Brain pericyte (primary cell): ENCODE measurements around the gene GPR161.
"Not testable (repeated sequence)": the region's sequence is repeated elsewhere in the genome, so short reads cannot be mapped to it uniquely, and the experiment has no call there.

ENCODE experiments used
- DNase-seq: peaks from one replicate; pipeline ENCODE4 v3.0.0-alpha.2; 2012; ENCODE audit warnings: low read depth, low spot score

GPR161 gene

GRCh38 chr1:168088511-168089325 lies 48.0 kb downstream of the GPR161 start:
- DNase-seq, result no peak

DNA sequence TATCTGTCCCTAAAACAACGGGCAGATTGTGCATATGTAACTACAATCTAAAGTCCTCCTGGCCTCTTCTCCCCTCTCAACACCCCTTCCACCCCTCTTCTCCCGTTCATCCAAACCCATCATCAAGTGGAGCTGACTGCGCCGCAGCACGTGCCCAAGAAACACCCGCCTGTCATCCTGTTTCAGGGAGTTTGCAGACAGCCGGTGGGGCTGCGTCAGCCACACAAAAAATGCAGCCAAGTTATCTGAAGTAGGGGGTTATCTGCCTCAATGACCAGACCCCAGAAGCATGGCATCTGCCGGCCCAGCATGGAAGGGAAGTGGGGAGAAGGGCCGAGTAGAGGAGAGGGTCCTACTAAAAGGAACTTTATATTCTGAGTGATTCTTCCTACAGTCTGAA lies 49.0 kb downstream of the GPR161 start:
- no peak for DNase-seq

DNA sequence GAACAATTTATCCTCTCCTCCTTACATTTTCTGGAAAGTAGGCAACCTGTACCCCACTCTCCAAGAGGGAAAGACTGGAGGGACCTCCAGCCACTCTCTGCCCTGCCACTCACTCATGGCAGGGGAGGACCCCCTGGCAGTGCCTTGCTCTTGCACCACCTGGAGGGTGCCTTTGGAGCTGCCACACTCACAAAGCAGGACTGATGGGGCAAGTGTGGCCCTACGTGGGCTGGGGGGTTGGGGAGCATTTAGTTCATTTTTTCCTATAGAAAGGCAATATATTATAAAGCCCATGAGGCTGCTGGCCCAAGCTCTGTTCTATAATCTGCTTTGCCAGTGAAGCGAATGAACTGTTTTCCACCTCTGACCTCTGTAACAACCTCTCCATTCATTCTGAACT lies 50.3 kb downstream of the GPR161 start:
- no peak for DNase-seq

GRCh38 chr1:168085401-168085872 lies 51.3 kb downstream of the GPR161 start:
- DNase-seq, result no peak

DNA sequence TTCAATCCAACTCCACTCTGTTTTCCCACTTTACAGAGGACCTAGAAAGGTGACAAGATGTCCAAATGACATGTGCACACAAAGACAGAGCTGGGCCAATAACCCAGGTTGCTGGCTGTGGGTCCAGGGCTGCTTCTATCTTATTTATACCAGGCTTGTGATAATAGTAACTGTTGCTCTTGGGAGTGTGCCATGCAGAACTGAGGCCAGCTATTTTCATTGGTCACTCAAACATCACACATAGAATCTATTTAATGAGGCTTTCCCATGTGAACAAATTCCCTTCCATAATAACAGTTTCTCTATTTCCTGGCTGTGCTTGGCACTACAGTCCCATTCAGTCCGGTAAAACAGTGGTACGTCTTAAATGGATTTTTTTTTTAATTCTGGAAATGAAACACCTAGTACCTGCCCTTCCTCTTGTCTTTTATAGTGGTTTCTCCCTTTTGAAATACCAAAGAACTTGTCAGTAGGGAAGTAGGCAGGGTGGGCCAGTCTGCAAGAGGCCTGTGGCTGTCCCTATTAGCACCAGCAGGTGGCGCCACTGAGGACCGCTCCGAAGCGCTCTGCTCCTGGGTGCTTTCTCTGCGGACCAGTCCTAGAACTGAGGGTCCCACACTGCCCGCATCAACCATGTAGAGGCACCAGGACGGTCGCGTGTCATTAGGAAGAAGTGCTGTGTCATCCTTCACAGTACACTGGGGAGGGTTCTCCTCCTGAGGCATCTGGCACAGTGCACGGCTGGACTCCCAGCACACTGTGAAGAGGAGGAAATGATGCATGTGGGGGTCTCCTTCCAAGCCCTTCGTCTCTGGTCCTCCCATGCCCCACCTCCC lies 52.1 kb downstream of the GPR161 start:
- no peak for DNase-seq

DNA sequence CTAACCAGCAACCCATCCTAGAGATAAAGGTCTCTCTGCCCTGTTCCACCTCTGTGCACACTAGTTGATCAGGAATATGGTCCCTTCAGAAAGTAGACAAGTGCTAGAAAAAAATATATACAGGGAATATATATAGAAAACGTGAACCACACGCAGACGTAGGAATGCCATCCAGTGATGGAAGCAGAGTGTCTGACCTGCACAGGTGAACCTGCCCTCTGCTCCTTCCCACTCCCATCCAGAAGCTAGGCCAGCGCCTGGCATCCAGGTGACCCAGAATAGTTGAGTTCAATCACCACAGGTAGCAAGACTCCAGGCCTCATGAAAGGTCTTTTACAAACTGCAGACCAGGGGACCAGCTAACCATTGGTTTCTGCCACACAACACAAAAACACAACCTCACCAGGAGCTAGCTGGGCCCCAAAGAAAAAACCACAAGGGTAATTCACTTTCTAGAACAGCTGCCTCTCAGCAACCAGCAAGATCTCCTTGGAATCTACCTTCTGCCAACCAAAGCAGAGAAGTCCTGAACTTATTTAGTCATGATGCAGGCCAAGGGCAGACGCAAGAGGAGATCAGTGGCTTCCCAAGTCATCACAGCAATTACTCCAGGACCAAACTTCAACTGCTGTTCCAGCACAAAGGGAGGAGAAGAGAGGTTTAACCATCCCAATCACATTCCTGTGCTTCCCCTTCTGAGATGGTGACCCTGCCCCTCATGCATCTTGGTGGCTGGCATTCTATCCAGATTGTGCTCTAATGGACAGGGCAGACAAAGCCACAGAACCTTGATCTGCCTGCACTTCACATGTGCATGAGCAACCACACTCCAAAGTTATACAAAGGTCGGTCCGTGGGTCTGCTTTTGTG lies 53.0 kb downstream of the GPR161 start:
- DNase-seq, result no peak

DNA sequence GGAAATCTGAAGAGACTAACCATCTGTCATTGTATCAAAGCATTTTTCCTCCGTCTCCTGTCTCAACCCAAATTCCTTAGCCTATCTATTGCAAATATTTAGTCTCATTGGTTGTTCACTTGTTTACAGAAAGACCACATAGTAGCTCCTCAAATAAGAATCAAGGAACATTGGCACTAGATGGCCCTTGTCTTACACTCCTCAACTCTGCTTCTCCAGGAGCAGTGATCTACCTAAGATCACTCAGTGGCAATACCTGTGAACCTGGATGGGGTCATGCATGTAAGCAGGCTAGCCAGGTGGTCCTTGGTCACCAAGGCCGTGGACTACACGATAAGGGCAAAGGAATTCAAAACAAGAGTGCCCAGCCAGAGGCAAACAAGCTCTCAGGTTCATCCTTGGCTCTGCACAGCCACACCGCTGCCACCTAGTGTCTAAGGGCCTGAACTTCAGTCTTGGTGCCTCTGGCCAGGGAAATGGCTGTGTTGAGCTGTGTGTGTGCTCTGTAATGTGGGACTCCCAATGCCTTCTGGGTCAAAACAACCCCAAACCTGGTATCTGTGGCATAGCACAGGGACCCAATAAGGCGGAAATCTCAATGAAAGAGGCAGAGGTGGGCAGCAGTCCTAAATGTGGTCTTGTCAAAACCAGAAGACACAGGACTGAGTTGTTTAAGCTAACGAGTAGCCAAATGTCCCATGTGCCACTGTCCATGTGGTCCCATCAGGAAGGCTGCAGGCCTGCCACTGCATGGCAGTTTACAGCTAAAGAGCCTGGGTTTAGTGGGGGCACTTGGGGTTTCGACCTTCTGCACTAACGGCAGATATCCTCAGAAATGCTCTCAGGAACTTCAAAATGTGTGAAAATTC lies 54.5 kb downstream of the GPR161 start:
- DNase-seq, result peak; percentile 36

DNA sequence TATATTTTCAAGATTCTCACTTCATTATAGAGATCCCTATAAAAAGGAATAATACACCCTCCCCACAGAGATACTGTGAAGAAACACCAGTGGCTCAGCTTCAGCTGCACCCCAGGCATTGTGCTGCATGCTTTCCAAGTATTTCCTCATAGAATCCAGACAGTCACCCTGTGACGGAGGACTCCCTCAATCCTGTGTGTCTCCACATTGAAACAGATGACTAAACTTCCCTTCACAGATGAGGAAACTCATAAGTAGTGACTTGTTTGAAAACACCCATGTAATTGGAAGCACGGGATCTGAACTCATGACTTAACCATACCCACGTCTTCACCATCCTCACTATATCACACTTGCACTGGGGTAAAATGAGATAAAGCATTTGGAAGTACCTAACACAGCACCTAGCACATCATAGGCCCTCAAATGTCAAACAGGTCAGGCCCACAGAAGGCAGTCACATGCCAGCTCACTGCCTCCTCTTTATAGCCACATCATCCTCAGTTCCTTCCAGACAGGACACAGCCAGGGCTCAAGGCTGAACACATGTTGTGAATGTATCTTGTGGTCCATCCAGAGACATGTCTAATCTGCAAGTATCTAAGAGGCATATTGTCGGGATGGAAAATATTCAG lies 55.2 kb downstream of the GPR161 start:
- no peak for DNase-seq

- DNase-seq, result no peak
Observed at GRCh38 chr1:168079761-168080160, 57.0 kb downstream of the GPR161 start.

DNA sequence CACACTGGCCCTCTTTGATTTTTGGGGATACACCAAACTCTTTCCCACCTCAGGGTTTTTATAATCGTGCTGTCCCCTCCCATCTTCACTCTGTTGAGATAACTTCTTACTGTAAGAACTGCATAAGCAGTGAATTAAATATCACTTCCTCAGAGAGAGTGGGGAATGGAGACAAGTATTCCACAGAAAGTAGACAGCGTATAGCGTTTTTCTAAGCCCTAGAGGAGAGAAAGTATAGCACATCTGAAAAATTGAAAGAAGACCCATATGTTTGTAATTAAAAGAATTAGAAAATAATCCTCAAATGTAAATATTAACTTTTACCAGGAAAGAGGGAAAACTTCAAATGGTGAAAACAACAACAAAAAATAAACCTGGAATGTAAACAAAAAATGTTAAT lies 67.3 kb downstream of the GPR161 start:
- no peak for DNase-seq

DNA sequence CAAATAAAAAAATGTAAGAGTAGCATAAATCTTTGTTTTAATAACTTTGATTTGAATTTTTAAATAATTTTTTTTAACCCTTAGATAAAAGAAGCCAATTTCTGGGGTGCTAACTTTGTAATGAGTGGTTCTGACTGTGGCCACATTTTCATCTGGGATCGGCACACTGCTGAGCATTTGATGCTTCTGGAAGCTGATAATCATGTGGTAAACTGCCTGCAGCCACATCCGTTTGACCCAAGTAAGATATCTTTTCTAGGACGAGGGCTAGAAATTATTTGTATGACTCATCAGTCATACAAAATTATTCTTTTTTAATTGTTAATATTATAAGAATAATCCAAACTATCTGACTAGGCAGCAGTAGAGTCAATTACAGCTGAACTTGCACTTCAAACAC lies 71.2 kb downstream of the GPR161 start:
- no peak for DNase-seq

DNA sequence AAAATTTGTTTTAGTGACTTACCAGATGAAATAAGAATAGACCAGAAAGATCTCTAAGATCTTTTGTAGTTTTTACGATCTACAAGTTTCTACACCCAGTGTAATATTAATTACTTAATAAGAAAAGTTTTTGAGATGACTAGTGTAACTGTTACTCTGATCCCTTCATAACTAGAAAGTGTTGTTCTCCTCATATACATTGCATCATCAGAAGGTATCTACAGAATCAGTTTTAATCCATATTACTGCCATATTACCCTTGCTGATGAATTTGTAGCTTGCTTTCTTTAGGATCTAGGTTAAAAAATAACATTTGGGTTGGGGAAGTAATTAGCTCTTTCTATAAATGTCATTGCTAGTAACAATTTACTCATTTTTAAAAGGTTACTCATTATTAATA lies 72.5 kb downstream of the GPR161 start:
- DNase-seq, result no peak

GRCh38 chr1:168057921-168058320 lies 78.8 kb downstream of the GPR161 start:
- DNase-seq, result no peak

GRCh38 chr1:168057355-168057754 lies 79.4 kb downstream of the GPR161 start:
- no peak for DNase-seq

DNA sequence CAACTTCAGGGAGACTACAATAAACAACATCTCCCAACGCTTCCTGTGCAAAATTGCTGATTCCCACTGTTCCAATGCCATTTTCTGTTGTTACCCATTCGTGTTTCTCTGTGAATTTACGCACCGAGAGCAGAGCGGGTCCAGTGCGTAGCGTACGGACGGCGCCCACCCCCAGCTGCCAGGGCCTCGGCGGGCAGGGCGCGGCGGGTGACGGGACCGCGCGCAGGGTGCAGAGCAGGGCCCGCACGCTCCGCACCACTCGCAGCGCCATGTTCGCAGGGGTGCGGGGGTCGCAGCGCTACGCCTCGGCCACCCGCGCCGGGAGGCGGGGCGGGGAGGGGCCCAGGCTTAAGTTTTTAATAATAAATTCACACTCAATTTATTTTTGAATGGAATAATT lies 80.6 kb downstream of the GPR161 start:
- not testable (repeated sequence) for DNase-seq

- no peak for DNase-seq
Observed at GRCh38 chr1:168054117-168054516, 82.6 kb downstream of the GPR161 start.

- no peak for DNase-seq
Observed at GRCh38 chr1:168053681-168054080, 83.0 kb downstream of the GPR161 start.

- DNase-seq, result no peak
Observed at GRCh38 chr1:168050880-168051279, 85.8 kb downstream of the GPR161 start.

GRCh38 chr1:168050307-168050706 lies 86.4 kb downstream of the GPR161 start:
- DNase-seq, result no peak

GRCh38 chr1:168045311-168045710 lies 91.4 kb downstream of the GPR161 start:
- DNase-seq, result no peak
